ENCODE results near the gene MYRFL. TPM values are rescaled to one million over a fixed set of nuclear protein-coding genes. Genes with fewer than 3 reads are reported as not detected.
"Not testable (repeated sequence)": the region's sequence is repeated elsewhere in the genome, so short reads cannot be mapped to it uniquely, and the experiment has no call there.

The MYRFL gene
- polyA plus RNA-seq, 1 donor from 2014 or later: not detected

DNA sequence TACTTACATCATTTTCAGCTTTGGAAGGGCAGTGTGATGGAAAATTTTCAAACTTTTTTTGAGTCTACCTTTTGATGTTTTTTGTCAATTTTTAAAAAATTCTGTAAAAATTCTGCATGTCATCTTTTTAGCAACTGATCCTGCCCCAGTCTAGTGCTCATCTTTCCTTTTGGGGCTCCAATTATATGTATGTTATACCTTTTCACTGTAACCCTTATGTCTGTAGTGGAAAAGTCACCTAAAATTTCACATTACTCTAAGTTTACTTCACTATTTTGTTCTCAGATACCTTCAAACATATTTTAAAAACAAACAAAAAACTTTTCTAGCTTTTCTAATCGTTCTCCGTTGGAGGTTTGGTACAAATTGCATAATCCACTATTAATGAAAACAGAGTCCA is 32.5 kb upstream of the MYRFL start:
- H3K4me2 ChIP-seq (ENCODE audit: low read length): no peak overlapping the region

DNA sequence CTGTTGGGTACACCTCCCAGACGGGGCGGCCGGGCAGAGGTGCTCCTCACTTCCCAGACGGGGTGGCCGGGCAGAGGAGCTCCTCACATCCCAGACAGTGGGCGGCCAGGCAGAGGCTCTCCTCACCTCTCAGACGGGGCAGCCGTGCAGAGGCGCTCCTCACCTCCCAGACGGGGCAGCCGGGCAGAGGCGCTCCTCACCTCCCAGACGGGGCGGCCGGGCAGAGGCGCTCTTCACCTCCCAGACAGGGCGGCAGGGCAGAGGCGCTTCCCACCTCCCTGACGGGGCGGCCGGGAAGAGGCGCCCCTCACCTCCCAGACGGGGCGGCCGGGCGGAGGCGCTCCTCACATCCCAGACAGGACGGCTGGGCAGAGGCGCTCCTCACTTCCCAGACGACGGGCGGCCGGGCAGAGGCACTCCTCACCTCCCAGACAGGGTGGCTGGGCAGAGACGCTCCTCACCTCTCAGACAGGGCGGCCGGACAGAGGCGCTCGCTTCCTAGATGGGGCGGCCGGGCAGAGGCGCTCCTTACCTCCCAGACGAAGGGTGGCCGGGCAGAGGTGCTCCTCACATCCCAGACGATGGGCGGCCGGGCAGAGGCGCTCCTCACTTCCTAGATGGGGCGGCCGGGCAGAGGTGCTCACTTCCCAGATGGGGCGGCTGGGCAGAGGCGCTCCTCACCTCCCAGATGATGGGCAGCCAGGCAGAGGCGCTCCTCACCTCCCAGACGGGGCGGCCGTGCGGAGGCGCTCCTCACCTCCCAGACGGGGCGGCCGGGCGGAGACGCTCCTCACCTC is 17.7 kb upstream of the MYRFL start:
- H3K4me2 ChIP-seq (ENCODE audit: low read length); H3K4me3 ChIP-seq (ENCODE audit: low read length); H3K9me3 ChIP-seq (ENCODE audit: low read length); H3K9me2 ChIP-seq (ENCODE audit: insufficient read depth, low read length); H4K20me1 ChIP-seq (ENCODE audit: insufficient read depth); H3K27me3 ChIP-seq (ENCODE audit: insufficient read depth, low read depth, low read length); H3K79me2 ChIP-seq (replicated peaks; ENCODE audit: insufficient read depth, low read length); H3K27ac ChIP-seq (ENCODE audit: low read length); H3F3A ChIP-seq (ENCODE audit: insufficient read depth, low read length, poor library complexity, severe bottlenecking); H3K36me3 ChIP-seq (ENCODE audit: insufficient read depth, low read length); H3K9ac ChIP-seq (ENCODE audit: low read length); H2AFZ ChIP-seq (ENCODE audit: low read depth, low read length): not testable (repeated sequence)

More for the DNA sequence above, 32.5 kb upstream of the MYRFL start:
- no peaks in the 10 kb centered on the region for H3K79me2 ChIP-seq (replicated peaks; ENCODE audit: insufficient read depth, low read length)
- no peaks in the 10 kb centered on the region for H3K36me3 ChIP-seq (ENCODE audit: insufficient read depth, low read length)
- TF ChIP-seq EZH2 (IDR thresholded peaks at IDR 0.05; ENCODE audit: borderline replicate concordance, insufficient read depth, low read length, poor library complexity, severe bottlenecking) (no peak), RAD21 (conservative IDR thresholded peaks at IDR 0.05) (no peak), POLR2AphosphoS5 (IDR thresholded peaks at IDR 0.05) (no peak), SMC3 (conservative IDR thresholded peaks at IDR 0.05; ENCODE audit: poor library complexity) (no peak), TAF1 (IDR thresholded peaks at IDR 0.05; ENCODE audit: low read depth) (no peak)
- TF ChIP-seq, protein P1, sequence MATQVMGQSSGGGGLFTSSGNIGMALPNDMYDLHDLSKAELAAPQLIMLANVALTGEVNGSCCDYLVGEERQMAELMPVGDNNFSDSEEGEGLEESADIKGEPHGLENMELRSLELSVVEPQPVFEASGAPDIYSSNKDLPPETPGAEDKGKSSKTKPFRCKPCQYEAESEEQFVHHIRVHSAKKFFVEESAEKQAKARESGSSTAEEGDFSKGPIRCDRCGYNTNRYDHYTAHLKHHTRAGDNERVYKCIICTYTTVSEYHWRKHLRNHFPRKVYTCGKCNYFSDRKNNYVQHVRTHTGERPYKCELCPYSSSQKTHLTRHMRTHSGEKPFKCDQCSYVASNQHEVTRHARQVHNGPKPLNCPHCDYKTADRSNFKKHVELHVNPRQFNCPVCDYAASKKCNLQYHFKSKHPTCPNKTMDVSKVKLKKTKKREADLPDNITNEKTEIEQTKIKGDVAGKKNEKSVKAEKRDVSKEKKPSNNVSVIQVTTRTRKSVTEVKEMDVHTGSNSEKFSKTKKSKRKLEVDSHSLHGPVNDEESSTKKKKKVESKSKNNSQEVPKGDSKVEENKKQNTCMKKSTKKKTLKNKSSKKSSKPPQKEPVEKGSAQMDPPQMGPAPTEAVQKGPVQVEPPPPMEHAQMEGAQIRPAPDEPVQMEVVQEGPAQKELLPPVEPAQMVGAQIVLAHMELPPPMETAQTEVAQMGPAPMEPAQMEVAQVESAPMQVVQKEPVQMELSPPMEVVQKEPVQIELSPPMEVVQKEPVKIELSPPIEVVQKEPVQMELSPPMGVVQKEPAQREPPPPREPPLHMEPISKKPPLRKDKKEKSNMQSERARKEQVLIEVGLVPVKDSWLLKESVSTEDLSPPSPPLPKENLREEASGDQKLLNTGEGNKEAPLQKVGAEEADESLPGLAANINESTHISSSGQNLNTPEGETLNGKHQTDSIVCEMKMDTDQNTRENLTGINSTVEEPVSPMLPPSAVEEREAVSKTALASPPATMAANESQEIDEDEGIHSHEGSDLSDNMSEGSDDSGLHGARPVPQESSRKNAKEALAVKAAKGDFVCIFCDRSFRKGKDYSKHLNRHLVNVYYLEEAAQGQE (IDR thresholded peaks at IDR 0.05; ENCODE audit: borderline replicate concordance): no peak
- peaks cover 11% of the 10 kb centered on the region for H3K9me3 ChIP-seq (ENCODE audit: low read length)
- no peak overlapping the region for H3K9ac ChIP-seq (ENCODE audit: low read length)
- H3K9me2 ChIP-seq (ENCODE audit: insufficient read depth, low read length): no peaks in the 10 kb centered on the region
- no peak overlapping the region for H3K4me3 ChIP-seq (ENCODE audit: low read length)
- H3K27me3 ChIP-seq (ENCODE audit: insufficient read depth, low read depth, low read length): no peaks in the 10 kb centered on the region
- no peaks in the 10 kb centered on the region for H3F3A ChIP-seq (ENCODE audit: insufficient read depth, low read length, poor library complexity, severe bottlenecking)
- no peak overlapping the region for H3K27ac ChIP-seq (ENCODE audit: low read length)
- no peaks in the 10 kb centered on the region for H4K20me1 ChIP-seq (ENCODE audit: insufficient read depth)
- H2AFZ ChIP-seq (ENCODE audit: low read depth, low read length): no peak overlapping the region

DNA sequence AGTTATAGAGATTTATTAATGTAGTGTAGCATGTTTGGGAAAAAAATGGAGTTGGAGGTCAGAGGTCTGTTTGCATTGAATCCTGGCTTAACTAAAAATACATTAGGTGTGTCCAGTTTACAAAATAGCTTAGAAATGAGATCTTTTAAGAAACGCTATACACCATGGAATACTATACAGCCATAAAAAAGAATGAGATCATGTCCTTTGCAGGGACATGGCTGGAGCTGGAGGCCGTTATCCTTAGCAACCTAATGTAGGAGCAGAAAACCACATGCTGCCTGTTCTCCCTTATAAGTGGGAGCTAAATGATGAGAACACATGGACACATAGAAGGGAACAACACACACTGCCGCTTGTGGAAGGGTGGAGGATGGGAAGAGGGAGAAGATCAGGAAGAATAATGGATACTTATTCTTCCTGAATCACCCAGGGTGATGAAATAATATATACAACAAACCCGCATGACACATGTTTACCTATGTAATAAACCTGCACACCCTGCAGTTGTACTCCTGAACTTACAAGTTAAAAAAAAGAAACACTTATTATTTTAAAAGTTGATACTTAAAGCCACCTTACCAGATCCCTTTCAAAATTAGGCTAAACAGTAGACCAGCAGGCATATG is 14.0 kb upstream of the MYRFL start:
- no peak overlapping the region for H3K27ac ChIP-seq (ENCODE audit: low read length)
- H3F3A ChIP-seq (ENCODE audit: insufficient read depth, low read length, poor library complexity, severe bottlenecking): no peaks in the 10 kb centered on the region
- no peak overlapping the region for H3K4me3 ChIP-seq (ENCODE audit: low read length)
- peaks cover 3% of the 10 kb centered on the region for H3K9me3 ChIP-seq (ENCODE audit: low read length)
- no peak overlapping the region for H3K9ac ChIP-seq (ENCODE audit: low read length)
- H2AFZ ChIP-seq (ENCODE audit: low read depth, low read length): no peak overlapping the region
- H3K9me2 ChIP-seq (ENCODE audit: insufficient read depth, low read length): no peaks in the 10 kb centered on the region
- H3K27me3 ChIP-seq (ENCODE audit: insufficient read depth, low read depth, low read length): no peaks in the 10 kb centered on the region
- no peak overlapping the region for H3K4me2 ChIP-seq (ENCODE audit: low read length)
- no peak for TF ChIP-seq MXI1 (conservative IDR thresholded peaks at IDR 0.05; ENCODE audit: poor library complexity, severe bottlenecking)
- TF ChIP-seq SMC3 (conservative IDR thresholded peaks at IDR 0.05; ENCODE audit: poor library complexity): no peak
- TF ChIP-seq EZH2 (IDR thresholded peaks at IDR 0.05; ENCODE audit: borderline replicate concordance, insufficient read depth, low read length, poor library complexity, severe bottlenecking): no peak
- TF ChIP-seq RAD21 (conservative IDR thresholded peaks at IDR 0.05): no peak
- H3K36me3 ChIP-seq (ENCODE audit: insufficient read depth, low read length): no peaks in the 10 kb centered on the region
- H3K79me2 ChIP-seq (replicated peaks; ENCODE audit: insufficient read depth, low read length): no peaks in the 10 kb centered on the region
- no peaks in the 10 kb centered on the region for H4K20me1 ChIP-seq (ENCODE audit: insufficient read depth)
